HL-60 (cell line): ENCODE measurements around the gene CREB5.

Experiments used
- CTCF ChIP-seq: IDR thresholded peaks from one replicate; pipeline ENCODE4 v1.5.1; 2011; ENCODE audit warnings: low read length, control low read depth, inconsistent platforms; ENCODE audit not compliant: insufficient read depth
- GABPA ChIP-seq: IDR thresholded peaks from 2 replicates; pipeline ENCODE4 v1.6.1; 2012; ENCODE audit warnings: low read depth
- POLR2AphosphoS5 ChIP-seq: IDR thresholded peaks from 2 replicates; pipeline ENCODE4 v1.6.1; 2012; ENCODE audit warnings: low read depth
- SPI1 ChIP-seq: IDR thresholded peaks from 2 replicates; pipeline ENCODE4 v1.6.1; 2012; ENCODE audit warnings: low read depth, mild to moderate bottlenecking, borderline replicate concordance

- TF ChIP-seq CTCF (no peak), POLR2AphosphoS5 (no peak), GABPA (no peak), SPI1 (no peak)
Measured at GRCh38 chr7:28778786-28779185, 366.5 kb downstream of the CREB5 start.
